MM.1S (cell line): ENCODE measurements around the gene ZFAND2B.
A peak's percentile ranks its signal among the peaks of the same experiment; 100 is the strongest.

Source experiments
- DNase-seq: peaks from one replicate; pipeline ENCODE4 v3.0.0-alpha.2; 2015
- H2AFZ ChIP-seq: fragments of 300-600 bp; sonication (generic); 2 replicates; pipeline ENCODE4 v1.6.0; 2016; ENCODE audit warnings: antibody characterized with exemption, low read length
- H3F3A ChIP-seq: fragments of 300-600 bp; sonication (generic); 2 replicates; pipeline ENCODE4 v1.6.1; 2016; ENCODE audit warnings: mild to moderate bottlenecking, antibody characterized with exemption, low read length, moderate library complexity, mixed read lengths; ENCODE audit not compliant: insufficient read depth
- H3K27ac ChIP-seq: fragments of 300-600 bp; sonication (generic); 2 replicates; pipeline ENCODE4 v1.5.1; 2016; ENCODE audit warnings: mild to moderate bottlenecking, low read length
- H3K27me3 ChIP-seq: fragments of 300-600 bp; sonication (generic); replicated peaks from 2 replicates; pipeline ENCODE4 v1.6.0; 2016; ENCODE audit warnings: low read length; ENCODE audit not compliant: insufficient read depth
- H3K36me3 ChIP-seq: fragments of 300-600 bp; sonication (generic); replicated peaks from 2 replicates; pipeline ENCODE4 v1.6.1; 2016; ENCODE audit warnings: mild to moderate bottlenecking, low read length, mixed read lengths; ENCODE audit not compliant: insufficient read depth
- H3K4me1 ChIP-seq: fragments of 300-600 bp; sonication (generic); 2 replicates; pipeline ENCODE4 v1.6.1; 2016; ENCODE audit warnings: low read length, mixed read lengths
- H3K4me2 ChIP-seq: fragments of 300-600 bp; sonication (generic); 2 replicates; pipeline ENCODE4 v1.6.0; 2016; ENCODE audit warnings: low read depth, low read length
- H3K4me3 ChIP-seq: fragments of 300-600 bp; sonication (generic); 2 replicates; pipeline ENCODE4 v1.5.1; 2016; ENCODE audit warnings: low read length, mixed read lengths
- H3K79me2 ChIP-seq: fragments of 300-600 bp; sonication (generic); 2 replicates; pipeline ENCODE4 v1.6.1; 2016; ENCODE audit warnings: mixed run types, low read length, mixed read lengths
- H3K9ac ChIP-seq: fragments of 300-600 bp; sonication (generic); 2 replicates; pipeline ENCODE4 v1.6.1; 2016; ENCODE audit warnings: low read length, mixed read lengths
- H3K9me2 ChIP-seq: fragments of 300-600 bp; sonication (generic); replicated peaks from 2 replicates; pipeline ENCODE4 v1.6.1; 2016; ENCODE audit warnings: mild to moderate bottlenecking, low read length, mixed read lengths; ENCODE audit not compliant: insufficient read depth
- H3K9me3 ChIP-seq: fragments of 300-600 bp; sonication (generic); replicated peaks from 2 replicates; pipeline ENCODE4 v1.6.1; 2016; ENCODE audit warnings: mild to moderate bottlenecking, low read length, mixed read lengths; ENCODE audit not compliant: insufficient read depth
- H4K20me1 ChIP-seq: fragments of 300-600 bp; sonication (generic); 2 replicates; pipeline ENCODE4 v1.6.1; 2016; ENCODE audit warnings: mild to moderate bottlenecking, low read length, moderate library complexity, mixed read lengths; ENCODE audit not compliant: insufficient read depth
- EZH2 ChIP-seq: fragments of 300-600 bp; sonication (generic); optimal IDR thresholded peaks from 2 replicates; pipeline ENCODE3; 2017; ENCODE audit warnings: low read depth, mild to moderate bottlenecking, antibody characterized with exemption, low read length, mixed read lengths
- EZH2phosphoT487 ChIP-seq: fragments of 300-600 bp; sonication (generic); IDR thresholded peaks from 2 replicates; pipeline ENCODE4 v1.6.1; 2018; ENCODE audit warnings: antibody characterized with exemption, low read length
- TF ChIP-seq, protein P1 (sequence below): fragments of 300-600 bp; sonication (generic); IDR thresholded peaks from 2 replicates; pipeline ENCODE4 v1.5.1; 2016; ENCODE audit warnings: antibody characterized with exemption, low read length, mixed read lengths

The ZFAND2B gene, protein sequence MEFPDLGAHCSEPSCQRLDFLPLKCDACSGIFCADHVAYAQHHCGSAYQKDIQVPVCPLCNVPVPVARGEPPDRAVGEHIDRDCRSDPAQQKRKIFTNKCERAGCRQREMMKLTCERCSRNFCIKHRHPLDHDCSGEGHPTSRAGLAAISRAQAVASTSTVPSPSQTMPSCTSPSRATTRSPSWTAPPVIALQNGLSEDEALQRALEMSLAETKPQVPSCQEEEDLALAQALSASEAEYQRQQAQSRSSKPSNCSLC

DNA sequence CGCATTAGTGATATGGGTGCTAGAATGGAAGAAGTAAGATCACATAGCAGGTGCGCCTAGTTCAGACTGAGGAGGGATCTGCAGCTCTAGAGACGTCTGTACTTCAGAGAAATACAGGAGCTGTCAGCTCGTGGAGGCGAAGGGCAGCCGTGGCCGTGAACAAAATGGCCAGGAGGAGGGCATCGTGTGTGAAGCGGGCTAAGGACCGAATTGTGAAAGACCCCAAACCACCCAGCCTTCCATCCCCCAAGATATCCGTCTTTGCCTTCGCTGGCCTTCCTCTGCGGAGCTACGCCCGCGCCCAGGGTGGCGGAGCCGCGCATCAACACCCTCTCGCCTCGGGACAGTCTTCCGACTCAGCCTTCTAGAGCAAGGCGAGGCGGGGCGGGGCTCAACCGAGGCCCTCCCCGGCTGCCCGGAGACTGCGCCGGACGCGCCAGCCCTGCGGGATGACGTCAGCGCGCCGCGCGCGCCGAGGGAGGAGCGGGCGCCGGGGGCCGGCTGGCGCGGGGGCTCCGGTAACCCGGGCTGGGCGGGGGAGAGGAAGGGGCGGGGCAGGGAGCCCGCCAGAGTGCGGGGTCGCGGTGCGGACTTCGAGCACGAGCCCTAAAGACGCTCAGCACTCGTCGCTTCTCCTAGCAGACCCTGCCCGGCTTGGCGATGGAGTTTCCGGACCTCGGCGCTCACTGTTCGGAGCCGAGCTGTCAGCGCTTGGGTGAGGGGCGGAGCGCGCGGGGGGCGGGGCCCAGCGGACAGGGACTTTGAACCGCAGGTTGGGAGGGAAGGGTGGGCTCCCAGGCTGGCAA lies at the start of gene ZFAND2B:
Gene ZFAND2B, plus strand, starts transcription at position 455 of the 806 bp plus-strand sequence. Its CDS starts 206 bp downstream, at position 661.
- no peaks in the 10 kb centered on the region for H4K20me1 ChIP-seq
- H3F3A ChIP-seq = peaks cover 13% of the 10 kb centered on the region
- H2AFZ ChIP-seq = peak within 1 kb of the TSS; percentile 82
- no peak for TF ChIP-seq EZH2
- TF ChIP-seq EZH2phosphoT487 = no peak
- TF ChIP-seq, protein P1, sequence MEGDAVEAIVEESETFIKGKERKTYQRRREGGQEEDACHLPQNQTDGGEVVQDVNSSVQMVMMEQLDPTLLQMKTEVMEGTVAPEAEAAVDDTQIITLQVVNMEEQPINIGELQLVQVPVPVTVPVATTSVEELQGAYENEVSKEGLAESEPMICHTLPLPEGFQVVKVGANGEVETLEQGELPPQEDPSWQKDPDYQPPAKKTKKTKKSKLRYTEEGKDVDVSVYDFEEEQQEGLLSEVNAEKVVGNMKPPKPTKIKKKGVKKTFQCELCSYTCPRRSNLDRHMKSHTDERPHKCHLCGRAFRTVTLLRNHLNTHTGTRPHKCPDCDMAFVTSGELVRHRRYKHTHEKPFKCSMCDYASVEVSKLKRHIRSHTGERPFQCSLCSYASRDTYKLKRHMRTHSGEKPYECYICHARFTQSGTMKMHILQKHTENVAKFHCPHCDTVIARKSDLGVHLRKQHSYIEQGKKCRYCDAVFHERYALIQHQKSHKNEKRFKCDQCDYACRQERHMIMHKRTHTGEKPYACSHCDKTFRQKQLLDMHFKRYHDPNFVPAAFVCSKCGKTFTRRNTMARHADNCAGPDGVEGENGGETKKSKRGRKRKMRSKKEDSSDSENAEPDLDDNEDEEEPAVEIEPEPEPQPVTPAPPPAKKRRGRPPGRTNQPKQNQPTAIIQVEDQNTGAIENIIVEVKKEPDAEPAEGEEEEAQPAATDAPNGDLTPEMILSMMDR = no peak
- H3K9me2 ChIP-seq = no peaks in the 10 kb centered on the region
- no peaks in the 10 kb centered on the region for H3K27me3 ChIP-seq
- no peaks in the 10 kb centered on the region for H3K36me3 ChIP-seq
- H3K4me2 ChIP-seq = peak within 1 kb of the TSS; percentile 88
- no peaks in the 10 kb centered on the region for H3K9me3 ChIP-seq
- peaks cover 10% of the 10 kb centered on the region; the same call in 1 of the 2 replicates for H3K4me1 ChIP-seq
- H3K79me2 ChIP-seq = peaks cover 12% of the 10 kb centered on the region; the same call in 1 of the 2 replicates
- peak within 1 kb of the TSS; percentile 79 for H3K27ac ChIP-seq
- peak; percentile 96 for DNase-seq
- peak within 1 kb of the TSS; percentile 84 for H3K4me3 ChIP-seq
- peak within 1 kb of the TSS; percentile 81 for H3K9ac ChIP-seq

DNA sequence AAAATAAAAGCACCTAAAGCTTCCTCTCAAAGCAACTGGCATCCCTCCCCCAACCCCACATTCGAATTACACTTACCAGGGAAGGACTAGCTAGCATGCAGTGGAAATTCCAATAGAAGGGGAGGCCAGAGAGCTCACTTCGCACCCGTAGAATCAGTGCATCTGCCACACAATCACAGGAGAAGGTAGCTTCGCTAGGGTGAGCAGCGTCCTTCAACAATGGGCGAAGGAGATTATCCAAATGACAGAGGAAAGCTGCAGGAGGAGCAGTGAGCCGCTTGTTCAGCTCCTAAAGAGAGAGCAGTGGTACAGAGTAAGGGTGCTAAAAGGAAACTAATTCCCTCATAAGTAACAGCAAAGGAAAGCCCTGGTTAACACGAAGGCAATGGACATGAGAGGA lies 49.2 kb upstream of the ZFAND2B start:
- Histone ChIP-seq H3F3A (no peaks in the 10 kb centered on the region), H2AFZ (no peak overlapping the region), H3K4me3 (no peak overlapping the region), H3K27me3 (no peaks in the 10 kb centered on the region), H3K4me1 (peaks cover 5% of the 10 kb centered on the region; the same call in 1 of the 2 replicates), H3K79me2 (peaks cover 8% of the 10 kb centered on the region; the same call in 1 of the 2 replicates), H4K20me1 (no peaks in the 10 kb centered on the region), H3K9ac (no peak overlapping the region), H3K9me2 (no peaks in the 10 kb centered on the region), H3K9me3 (no peaks in the 10 kb centered on the region), H3K4me2 (no peak overlapping the region), H3K36me3 (peaks cover 3% of the 10 kb centered on the region; the same call in 1 of the 2 replicates), H3K27ac (no peak overlapping the region)
- DNase-seq = no peak
- TF ChIP-seq, protein P1 = no peak
- no peak for TF ChIP-seq EZH2
- no peak for TF ChIP-seq EZH2phosphoT487

DNA sequence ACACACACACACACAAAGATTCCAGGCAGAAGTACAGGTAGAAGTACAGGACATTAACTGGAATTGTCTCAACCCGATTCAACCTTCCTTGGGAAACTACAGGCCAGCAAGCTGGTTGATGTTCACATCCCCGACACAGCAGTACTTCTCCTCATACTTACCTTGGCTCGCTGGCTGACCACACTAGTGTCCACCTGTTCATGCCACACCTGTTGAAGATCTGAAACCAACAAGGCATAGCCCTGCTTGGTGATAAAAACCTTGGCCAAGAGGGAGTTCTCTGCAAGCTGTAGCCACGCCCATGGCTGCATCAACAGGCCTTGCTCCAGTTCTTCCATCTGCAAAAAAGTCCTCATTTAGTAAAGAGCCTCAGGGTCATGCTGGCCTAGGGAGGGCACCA lies 48.6 kb upstream of the ZFAND2B start:
- no peak overlapping the region for H3K27ac ChIP-seq
- no peaks in the 10 kb centered on the region for H3K27me3 ChIP-seq
- H3K4me2 ChIP-seq = no peak overlapping the region
- no peak overlapping the region for H3K4me3 ChIP-seq
- no peak for DNase-seq
- H4K20me1 ChIP-seq = no peaks in the 10 kb centered on the region
- H3K79me2 ChIP-seq = peaks cover 8% of the 10 kb centered on the region; the same call in 1 of the 2 replicates
- no peak overlapping the region for H3K9ac ChIP-seq
- no peaks in the 10 kb centered on the region for H3F3A ChIP-seq
- no peaks in the 10 kb centered on the region for H3K9me2 ChIP-seq
- no peak overlapping the region for H2AFZ ChIP-seq
- peaks cover 3% of the 10 kb centered on the region; the same call in 1 of the 2 replicates for H3K36me3 ChIP-seq
- TF ChIP-seq EZH2 = no peak
- TF ChIP-seq, protein P1 = no peak
- H3K9me3 ChIP-seq = no peaks in the 10 kb centered on the region
- peaks cover 5% of the 10 kb centered on the region; the same call in 1 of the 2 replicates for H3K4me1 ChIP-seq
